Gastrocnemius medialis (tissue), 4 donors: ENCODE results near the gene PWWP2B. TPM values are rescaled to one million over a fixed set of nuclear protein-coding genes. Genes with fewer than 3 reads are reported as not detected.

Experiments used
- ATAC-seq, 2 donors: fragments of 150-250 bp; one replicate each; pipeline ENCODE4 v1.9.1; 2016
- DNase-seq, 2 donors: peaks; one replicate each; pipeline ENCODE4 v3.0.0-alpha.2; 2019
- H3K27ac ChIP-seq, 4 donors: fragments of 200-600 bp; sonication (generic); 1 replicate in 1 of 4; 2 replicates in 3 of 4; pipeline ENCODE4 v1.5.1; 2016 to 2018; ENCODE audit warnings: mild to moderate bottlenecking in 2 of 4, moderate library complexity in 1 of 4
- H3K27me3 ChIP-seq, 3 donors: fragments of 200-600 bp; sonication (generic) in 2 of 3; 1 replicate in 1 of 3; 2 replicates in 2 of 3; pipeline versions ENCODE4 v1.5.1 to v1.6.0; 2016 to 2019; ENCODE audit warnings: mild to moderate bottlenecking in 1 of 3, moderate library complexity in 1 of 3
- H3K36me3 ChIP-seq, 2 donors: fragments of 200-600 bp; sonication (generic) in 1 of 2; one replicate each; pipeline ENCODE4 v1.5.1; 2017 to 2018
- H3K4me1 ChIP-seq, 2 donors: fragments of 200-600 bp; sonication (generic) in 1 of 2; one replicate each; pipeline ENCODE4 v1.5.1; 2016 to 2017; ENCODE audit warnings: mild to moderate bottlenecking in 2 of 2
- H3K4me3 ChIP-seq, 4 donors: fragments of 200-600 bp; sonication (generic) in 3 of 4; 1 replicate in 1 of 4; 2 replicates in 3 of 4; pipeline ENCODE4 v1.5.1; 2016 to 2019; ENCODE audit warnings: mild to moderate bottlenecking in 2 of 4
- H3K9me3 ChIP-seq, 3 donors: fragments of 200-600 bp; sonication (generic) in 2 of 3; 1 replicate in 1 of 3; 2 replicates in 2 of 3; pipeline ENCODE4 v1.5.1; 2016 to 2019
- POLR2A ChIP-seq, 2 donors: fragments of 450-650 bp; IDR thresholded peaks; one replicate each; pipeline ENCODE4 v1.6.1; 2017; ENCODE audit warnings: antibody characterized with exemption in 2 of 2, mild to moderate bottlenecking in 2 of 2, moderate library complexity in 2 of 2
- in situ Hi-C, 4 donors: fragments of 200-750 bp; cut with MboI; loops; one replicate each; pipeline versions ENCODE4 v1.15.0 to v1.8.0; 2017; ENCODE audit warnings: low sequenced_read_pairs in 4 of 4
- intact Hi-C: fragments of 100-400 bp; cut with DNase I; formaldehyde crosslinking; loops from one replicate; pipeline ENCODE4 v1.15.1; 2023; ENCODE audit warnings: low total_unique reads
- total RNA-seq, 4 donors: library from RNA; depleted of rRNA; stranded (reverse); fragments of >200 nt; gene quantifications; one replicate each; pipeline versions ENCODE4 v1.1.0 to v1.2.3, GENCODE V29; 2016
- TF ChIP-seq, protein P1 (sequence below), 5 experiments: fragments of 450-650 bp in 3 of 5; fragments of 200-600 bp in 2 of 5; sonication (generic) in 2 of 5; IDR thresholded peaks in 4 of 5; conservative IDR thresholded peaks in 1 of 5; 1 replicate in 4 of 5; 2 replicates in 1 of 5; pipeline ENCODE4 v1.5.1; 2016 to 2019; ENCODE audit warnings: antibody characterized with exemption in 5 of 5, mild to moderate bottlenecking in 3 of 5, moderate library complexity in 3 of 5

The PWWP2B gene
- total RNA-seq, 4 donors from 2014 or later = 22.7 to 30.9 (median 24.4) TPM

DNA sequence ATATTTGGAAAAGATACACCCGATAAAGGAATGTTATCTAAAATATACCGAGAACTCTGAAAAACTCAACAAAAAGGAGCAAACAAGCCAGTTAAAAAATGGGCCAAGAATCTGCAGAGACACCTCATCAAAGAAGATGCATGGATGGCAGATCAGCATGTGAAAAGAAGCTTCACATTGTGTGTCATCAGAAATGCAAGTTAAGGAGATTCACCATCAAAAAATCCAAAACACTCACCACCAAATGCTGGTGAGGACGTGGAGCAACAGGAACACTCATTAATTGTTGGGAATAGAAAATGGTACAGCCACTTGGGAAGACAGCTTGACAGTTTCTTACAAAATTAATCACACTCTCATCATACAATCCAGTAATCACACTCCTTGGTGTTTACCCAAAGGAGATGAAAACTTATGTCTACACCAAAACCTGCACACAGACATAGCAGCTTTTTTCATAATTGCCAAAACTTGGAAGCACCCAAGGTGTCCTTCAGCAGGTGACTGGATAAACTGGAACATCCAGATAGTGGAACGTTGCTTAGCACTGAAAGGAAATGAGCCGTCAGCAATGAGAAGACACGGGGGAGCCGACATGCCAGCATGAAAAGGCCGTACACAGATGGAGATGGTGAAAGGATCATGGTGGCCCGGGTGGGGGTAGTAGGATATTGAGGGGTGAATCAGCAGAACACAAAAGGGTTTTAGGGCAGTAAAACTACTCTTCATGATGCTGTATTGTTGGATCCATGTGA, 27.9 kb upstream of the PWWP2B start:
- intact Hi-C loops = no loop called here
- in situ Hi-C loops = no loop called here
- no peaks in the 10 kb centered on the region for H3K9me3 ChIP-seq

DNA sequence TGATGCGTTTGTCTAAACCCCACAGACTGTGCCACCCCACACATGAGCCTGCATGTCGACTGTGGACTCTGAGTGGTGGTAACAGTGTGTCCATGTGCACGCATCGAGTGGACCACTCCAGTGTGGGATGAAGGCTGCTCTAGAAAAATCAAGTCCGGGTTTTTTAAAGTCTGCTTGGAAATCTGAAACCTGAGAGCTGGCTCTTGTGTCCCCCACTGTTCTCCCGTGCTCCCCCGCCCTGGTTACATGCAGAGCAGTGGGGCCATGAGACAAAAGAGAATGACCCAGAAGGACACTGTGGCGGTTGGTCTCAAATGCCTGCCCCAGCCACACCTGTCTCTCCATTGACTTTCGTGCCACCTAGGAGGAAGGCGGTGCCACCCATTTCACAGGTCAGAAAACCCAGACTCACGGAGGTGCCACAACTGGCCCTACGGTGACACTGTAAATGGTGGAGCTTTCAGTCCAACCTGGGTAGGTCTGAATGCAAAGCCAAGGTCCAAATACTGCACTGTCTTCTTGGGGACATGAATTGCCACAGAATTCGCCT, 27.3 kb upstream of the PWWP2B start:
- intact Hi-C loops = no loop called here

More for the DNA sequence above, 27.9 kb upstream of the PWWP2B start:
- Histone ChIP-seq H3K27ac (no peak overlapping the region), H3K4me1 (no peaks in the 10 kb centered on the region), H3K27me3 (no peaks in the 10 kb centered on the region), H3K36me3 (no peaks in the 10 kb centered on the region), H3K4me3 (no peak overlapping the region)
- ATAC-seq = no peak
- TF ChIP-seq, protein P1, sequence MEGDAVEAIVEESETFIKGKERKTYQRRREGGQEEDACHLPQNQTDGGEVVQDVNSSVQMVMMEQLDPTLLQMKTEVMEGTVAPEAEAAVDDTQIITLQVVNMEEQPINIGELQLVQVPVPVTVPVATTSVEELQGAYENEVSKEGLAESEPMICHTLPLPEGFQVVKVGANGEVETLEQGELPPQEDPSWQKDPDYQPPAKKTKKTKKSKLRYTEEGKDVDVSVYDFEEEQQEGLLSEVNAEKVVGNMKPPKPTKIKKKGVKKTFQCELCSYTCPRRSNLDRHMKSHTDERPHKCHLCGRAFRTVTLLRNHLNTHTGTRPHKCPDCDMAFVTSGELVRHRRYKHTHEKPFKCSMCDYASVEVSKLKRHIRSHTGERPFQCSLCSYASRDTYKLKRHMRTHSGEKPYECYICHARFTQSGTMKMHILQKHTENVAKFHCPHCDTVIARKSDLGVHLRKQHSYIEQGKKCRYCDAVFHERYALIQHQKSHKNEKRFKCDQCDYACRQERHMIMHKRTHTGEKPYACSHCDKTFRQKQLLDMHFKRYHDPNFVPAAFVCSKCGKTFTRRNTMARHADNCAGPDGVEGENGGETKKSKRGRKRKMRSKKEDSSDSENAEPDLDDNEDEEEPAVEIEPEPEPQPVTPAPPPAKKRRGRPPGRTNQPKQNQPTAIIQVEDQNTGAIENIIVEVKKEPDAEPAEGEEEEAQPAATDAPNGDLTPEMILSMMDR (IDR thresholded peaks at IDR 0.05 in 4 of 5, conservative IDR thresholded peaks at IDR 0.05 in 1 of 5) = no peak
- no peak for TF ChIP-seq POLR2A (IDR thresholded peaks at IDR 0.05)
- DNase-seq = no peak

DNA sequence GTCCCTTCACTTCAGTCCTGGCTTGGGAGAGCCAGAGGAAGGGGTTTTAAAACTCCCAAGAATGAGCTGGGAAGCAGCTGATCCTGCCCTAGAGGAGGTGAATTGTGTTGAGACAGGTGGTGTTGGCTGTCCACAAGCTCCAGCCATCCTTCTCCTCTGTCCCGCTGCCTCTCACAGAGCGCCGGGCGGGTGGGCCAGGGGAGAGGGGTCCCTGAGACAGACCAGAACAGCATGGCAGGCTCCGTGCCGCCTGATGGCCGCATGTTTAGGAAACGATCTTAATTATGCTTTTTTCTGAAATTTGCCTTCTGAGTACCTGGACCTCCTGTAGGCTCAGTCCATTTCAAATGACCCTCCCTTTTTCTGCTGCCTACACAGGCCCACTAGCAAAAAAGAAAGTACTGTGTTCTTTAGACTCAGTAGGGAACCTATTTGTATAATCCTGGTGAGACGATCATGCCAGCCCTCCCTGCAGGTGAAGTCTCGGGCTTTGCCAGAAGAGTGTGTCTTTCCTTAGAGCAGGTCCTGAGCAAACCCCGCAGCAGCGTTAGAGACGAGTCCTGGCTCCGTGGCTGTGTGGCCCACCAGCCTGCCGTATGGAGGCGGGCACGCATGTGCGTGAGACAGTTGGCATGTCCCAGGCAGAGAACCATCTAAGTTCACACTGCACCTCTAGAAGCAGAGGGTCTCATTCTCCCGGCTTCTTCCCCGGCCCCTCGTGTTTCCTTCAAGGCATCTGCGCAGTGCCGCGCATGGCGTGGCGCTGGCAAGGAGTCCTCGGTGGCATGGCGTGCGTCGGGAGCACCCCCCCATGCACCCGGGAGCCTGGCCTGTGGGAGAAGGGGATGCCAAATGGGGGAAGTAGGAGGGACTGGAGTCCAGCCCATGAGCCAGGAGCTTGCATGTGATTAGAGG, 26.3 kb upstream of the PWWP2B start:
- Histone ChIP-seq H3K27ac (no peak overlapping the region), H3K27me3 (no peaks in the 10 kb centered on the region), H3K36me3 (no peaks in the 10 kb centered on the region), H3K4me3 (no peak overlapping the region), H3K9me3 (no peaks in the 10 kb centered on the region), H3K4me1 (no peaks in the 10 kb centered on the region)
- no peak for DNase-seq
- no peak for ATAC-seq
- TF ChIP-seq, protein P1 (IDR thresholded peaks at IDR 0.05 in 4 of 5, conservative IDR thresholded peaks at IDR 0.05 in 1 of 5) = no peak
- no peak for TF ChIP-seq POLR2A (IDR thresholded peaks at IDR 0.05)
- in situ Hi-C loops (no loop called here), intact Hi-C loops (no loop called here)

More for the DNA sequence above, 27.3 kb upstream of the PWWP2B start:
- H3K36me3 ChIP-seq = no peaks in the 10 kb centered on the region
- H3K27me3 ChIP-seq = no peaks in the 10 kb centered on the region
- H3K27ac ChIP-seq = no peak overlapping the region
- TF ChIP-seq POLR2A (IDR thresholded peaks at IDR 0.05) = no peak
- TF ChIP-seq, protein P1 (IDR thresholded peaks at IDR 0.05 in 4 of 5, conservative IDR thresholded peaks at IDR 0.05 in 1 of 5) = no peak
- no peaks in the 10 kb centered on the region for H3K4me1 ChIP-seq
- H3K4me3 ChIP-seq = no peak overlapping the region
- in situ Hi-C loops = no loop called here
- DNase-seq (no peak), ATAC-seq (no peak)
- H3K9me3 ChIP-seq = no peaks in the 10 kb centered on the region

DNA sequence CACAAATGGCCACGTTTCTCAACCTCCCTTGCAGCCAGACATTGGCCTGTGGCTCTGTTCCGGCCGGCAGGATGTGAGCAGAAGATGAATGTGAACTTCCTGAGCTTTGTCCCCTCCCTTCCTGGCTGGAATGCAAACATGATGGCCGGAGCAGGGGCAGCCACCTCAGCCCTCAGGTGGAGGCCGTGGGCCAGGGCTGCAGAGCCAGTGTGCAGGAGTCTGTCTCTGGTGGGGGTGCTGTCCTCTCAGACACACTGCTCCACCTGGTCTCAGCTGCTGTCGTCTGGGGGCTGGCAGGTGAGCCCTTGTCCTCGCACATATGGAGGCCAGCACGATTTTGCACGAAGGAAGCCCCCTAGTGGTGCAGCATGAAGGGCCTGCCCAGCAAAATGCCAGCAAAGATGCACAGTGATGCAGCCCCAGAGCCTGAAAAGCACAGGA, 25.3 kb upstream of the PWWP2B start:
- in situ Hi-C loops = no loop called here
- no peak for DNase-seq
- no peak for ATAC-seq

More for the DNA sequence above, 25.3 kb upstream of the PWWP2B start:
- H3K36me3 ChIP-seq = no peaks in the 10 kb centered on the region
- no peak overlapping the region for H3K27ac ChIP-seq
- TF ChIP-seq, protein P1 (IDR thresholded peaks at IDR 0.05 in 4 of 5, conservative IDR thresholded peaks at IDR 0.05 in 1 of 5) = no peak
- no peak for TF ChIP-seq POLR2A (IDR thresholded peaks at IDR 0.05)
- no peaks in the 10 kb centered on the region for H3K4me1 ChIP-seq
- intact Hi-C loops = no loop called here
- H3K4me3 ChIP-seq = no peak overlapping the region
- H3K27me3 ChIP-seq = no peaks in the 10 kb centered on the region
- H3K9me3 ChIP-seq = no peaks in the 10 kb centered on the region
